T follicular helper cell (primary cell): ENCODE results near the gene PVALB.

ENCODE experiments used
- DNase-seq: peaks from one replicate; pipeline ENCODE4 v3.0.0-alpha.2; 2020; ENCODE audit warnings: low read depth

PVALB gene

GRCh38 chr22:36772451-36772850, 44.4 kb downstream of the PVALB start:
- no peak for DNase-seq

GRCh38 chr22:36771356-36772063, 45.3 kb downstream of the PVALB start:
- no peak for DNase-seq

- DNase-seq, result no peak
Observed at GRCh38 chr22:36770513-36771231, 46.2 kb downstream of the PVALB start.

- DNase-seq, result no peak
Observed at GRCh38 chr22:36769541-36770512, 47.0 kb downstream of the PVALB start.

GRCh38 chr22:36768616-36769015, 48.2 kb downstream of the PVALB start:
- no peak for DNase-seq

- no peak for DNase-seq
Observed at GRCh38 chr22:36768141-36768540, 48.7 kb downstream of the PVALB start.

- no peak for DNase-seq
Observed at GRCh38 chr22:36767035-36767775, 49.6 kb downstream of the PVALB start.

GRCh38 chr22:36765943-36766450, 50.8 kb downstream of the PVALB start:
- DNase-seq, result no peak

GRCh38 chr22:36765131-36765942, 51.5 kb downstream of the PVALB start:
- no peak for DNase-seq

GRCh38 chr22:36764641-36765040, 52.2 kb downstream of the PVALB start:
- no peak for DNase-seq

GRCh38 chr22:36764060-36764459, 52.8 kb downstream of the PVALB start:
- no peak for DNase-seq

GRCh38 chr22:36763576-36763975, 53.3 kb downstream of the PVALB start:
- DNase-seq, result no peak

- DNase-seq, result no peak
Observed at GRCh38 chr22:36762687-36763260, 54.1 kb downstream of the PVALB start.

- no peak for DNase-seq
Observed at GRCh38 chr22:36761553-36762240, 55.1 kb downstream of the PVALB start.

GRCh38 chr22:36760786-36761185, 56.0 kb downstream of the PVALB start:
- DNase-seq, result no peak

- DNase-seq, result no peak
Observed at GRCh38 chr22:36759481-36760159, 57.2 kb downstream of the PVALB start.

GRCh38 chr22:36758792-36759271, 58.0 kb downstream of the PVALB start:
- DNase-seq, result no peak

GRCh38 chr22:36757668-36758211, 59.1 kb downstream of the PVALB start:
- DNase-seq, result peak; percentile 64
